WERI-Rb-1 (cell line): ENCODE results near the gene SLC22A23.

Source experiments
- DNase-seq: peaks from one replicate; pipeline ENCODE4 v3.0.0-alpha.2; 2020
- H3K27ac ChIP-seq: fragments of 250-450 bp; sonication (Bioruptor Pico); 2 replicates; pipeline ENCODE4 v1.5.1; 2020; ENCODE audit warnings: mild to moderate bottlenecking, moderate library complexity
- H3K27me3 ChIP-seq: fragments of 250-450 bp; sonication (Bioruptor Pico); 2 replicates; pipeline ENCODE4 v1.5.1; 2021; ENCODE audit warnings: mild to moderate bottlenecking, low read depth, moderate library complexity; ENCODE audit not compliant: insufficient read depth, severe bottlenecking
- H3K36me3 ChIP-seq: fragments of 250-450 bp; sonication (Bioruptor Pico); 2 replicates; pipeline ENCODE4 v1.5.1; 2020; ENCODE audit warnings: mild to moderate bottlenecking, moderate library complexity
- H3K4me3 ChIP-seq: 2 replicates; pipeline ENCODE4 v1.5.1; 2011; ENCODE audit warnings: low read depth, mild to moderate bottlenecking, control low read depth, low read length
- H3K9me3 ChIP-seq: fragments of 250-450 bp; sonication (Bioruptor Pico); 2 replicates; pipeline ENCODE4 v1.5.1; 2021; ENCODE audit warnings: mild to moderate bottlenecking, moderate library complexity; ENCODE audit not compliant: severe bottlenecking
- TF ChIP-seq, protein P1 (sequence below): IDR thresholded peaks from 2 replicates; pipeline ENCODE4 v1.5.1; 2011; ENCODE audit warnings: low read depth, mild to moderate bottlenecking, control low read depth, inconsistent platforms, low read length

Gene SLC22A23

DNA sequence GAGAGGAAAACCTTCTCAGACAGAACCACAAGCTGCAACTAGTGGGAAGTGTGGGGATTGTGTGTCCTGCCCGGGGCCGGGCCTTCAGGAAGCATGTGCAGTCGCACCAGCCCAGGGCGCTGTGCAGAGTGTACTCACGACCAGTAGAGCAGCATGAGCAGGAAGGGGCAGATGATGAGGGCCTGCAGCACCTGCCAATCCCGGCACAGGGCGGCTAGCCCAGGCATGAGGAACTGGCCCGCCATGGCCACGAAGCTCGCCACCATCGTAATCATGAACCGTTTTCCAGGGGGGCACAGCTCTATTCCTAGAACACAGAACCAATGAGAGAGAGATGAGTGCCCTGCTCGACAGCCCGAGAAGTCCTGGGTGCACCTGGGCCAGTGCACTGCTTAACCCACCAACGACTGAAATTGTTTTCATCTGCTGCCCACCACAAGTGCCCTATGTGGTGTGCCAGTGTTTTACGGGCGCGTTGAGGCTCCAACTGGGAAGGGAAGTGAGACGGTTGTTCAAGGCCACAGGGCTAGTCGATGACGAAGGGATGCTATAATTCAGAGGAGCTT is 133.1 kb downstream of the SLC22A23 start:
- no peak for DNase-seq
- peaks cover 2% of the 10 kb centered on the region for H3K9me3 ChIP-seq
- no peaks in the 10 kb centered on the region for H3K27me3 ChIP-seq
- no peak overlapping the region for H3K4me3 ChIP-seq
- no peak overlapping the region for H3K27ac ChIP-seq
- TF ChIP-seq, protein P1, sequence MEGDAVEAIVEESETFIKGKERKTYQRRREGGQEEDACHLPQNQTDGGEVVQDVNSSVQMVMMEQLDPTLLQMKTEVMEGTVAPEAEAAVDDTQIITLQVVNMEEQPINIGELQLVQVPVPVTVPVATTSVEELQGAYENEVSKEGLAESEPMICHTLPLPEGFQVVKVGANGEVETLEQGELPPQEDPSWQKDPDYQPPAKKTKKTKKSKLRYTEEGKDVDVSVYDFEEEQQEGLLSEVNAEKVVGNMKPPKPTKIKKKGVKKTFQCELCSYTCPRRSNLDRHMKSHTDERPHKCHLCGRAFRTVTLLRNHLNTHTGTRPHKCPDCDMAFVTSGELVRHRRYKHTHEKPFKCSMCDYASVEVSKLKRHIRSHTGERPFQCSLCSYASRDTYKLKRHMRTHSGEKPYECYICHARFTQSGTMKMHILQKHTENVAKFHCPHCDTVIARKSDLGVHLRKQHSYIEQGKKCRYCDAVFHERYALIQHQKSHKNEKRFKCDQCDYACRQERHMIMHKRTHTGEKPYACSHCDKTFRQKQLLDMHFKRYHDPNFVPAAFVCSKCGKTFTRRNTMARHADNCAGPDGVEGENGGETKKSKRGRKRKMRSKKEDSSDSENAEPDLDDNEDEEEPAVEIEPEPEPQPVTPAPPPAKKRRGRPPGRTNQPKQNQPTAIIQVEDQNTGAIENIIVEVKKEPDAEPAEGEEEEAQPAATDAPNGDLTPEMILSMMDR: no peak
- peaks cover 28% of the 10 kb centered on the region for H3K36me3 ChIP-seq

DNA sequence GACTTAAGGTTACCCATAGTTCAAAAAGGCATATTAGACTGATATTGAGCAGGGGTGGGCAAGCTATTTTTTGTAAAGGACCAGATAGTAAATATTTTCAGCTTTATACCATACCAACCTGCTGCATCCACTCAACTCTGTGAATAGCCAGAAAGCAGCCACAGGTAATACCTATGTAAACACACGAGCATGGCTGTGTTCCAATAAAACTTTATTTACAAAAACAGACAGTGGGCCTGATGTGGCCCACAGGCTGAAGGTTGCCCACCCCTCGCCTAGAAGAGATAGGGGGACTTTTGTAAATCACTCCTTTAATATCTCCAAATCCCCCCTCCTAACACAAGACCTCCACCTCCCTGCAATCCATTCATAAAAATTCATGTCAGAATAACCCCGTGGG is 133.7 kb downstream of the SLC22A23 start:
- Histone ChIP-seq H3K9me3 (peaks cover 2% of the 10 kb centered on the region), H3K27me3 (no peaks in the 10 kb centered on the region), H3K36me3 (peaks cover 28% of the 10 kb centered on the region), H3K4me3 (no peak overlapping the region), H3K27ac (no peak overlapping the region)
- DNase-seq: no peak
- TF ChIP-seq, protein P1: no peak

DNA sequence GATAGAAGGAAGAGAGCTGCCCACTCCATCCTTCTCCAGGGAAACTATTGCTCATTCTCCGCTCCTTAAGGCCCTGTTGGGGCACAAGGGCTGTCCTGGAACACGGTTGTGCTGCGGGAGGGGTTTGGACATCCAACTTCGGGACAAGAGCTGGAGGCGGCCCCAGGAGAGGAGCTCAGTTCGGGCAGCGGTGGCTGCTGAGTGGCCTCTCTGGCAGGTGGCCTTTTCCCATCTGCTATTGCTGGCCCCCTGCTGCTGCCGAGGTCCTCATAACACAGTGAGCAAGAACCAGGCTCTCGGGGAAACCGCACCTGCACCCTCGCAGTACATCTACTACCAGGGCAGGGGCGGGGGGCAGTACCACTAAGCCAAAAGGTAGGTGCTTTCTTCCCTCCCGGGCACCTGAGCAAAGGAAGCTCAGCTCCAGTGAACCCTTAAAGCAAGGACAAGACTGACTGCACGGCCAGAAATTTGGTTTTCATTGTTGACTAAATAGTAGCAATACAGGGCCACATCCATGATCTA is 134.4 kb downstream of the SLC22A23 start:
- Histone ChIP-seq H3K27ac (no peak overlapping the region; the same call in 1 of the 2 replicates), H3K9me3 (peaks cover 2% of the 10 kb centered on the region), H3K27me3 (no peaks in the 10 kb centered on the region), H3K36me3 (peaks cover 28% of the 10 kb centered on the region), H3K4me3 (no peak overlapping the region)
- TF ChIP-seq, protein P1: no peak
- DNase-seq: no peak

DNA sequence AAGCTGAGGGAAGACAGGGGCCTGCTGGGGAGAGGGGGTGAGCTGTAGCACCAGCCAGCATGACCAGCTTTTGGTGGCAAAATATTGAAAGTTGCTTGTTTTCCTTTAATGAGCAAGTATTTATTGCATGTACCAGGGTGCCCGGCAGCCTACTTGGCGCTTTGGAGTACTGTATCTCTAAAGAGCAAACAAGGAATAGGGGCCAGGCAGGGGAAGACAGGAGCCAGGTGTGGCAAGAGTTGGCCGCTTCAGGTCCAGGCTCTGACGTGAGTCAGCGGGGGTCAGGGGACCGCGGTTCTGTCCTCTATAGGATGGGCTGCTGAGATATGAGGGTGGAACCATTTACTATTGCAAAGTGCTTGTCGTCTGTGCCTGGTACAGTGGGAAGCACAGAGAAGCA is 135.0 kb downstream of the SLC22A23 start:
- Histone ChIP-seq H3K27ac (no peak overlapping the region), H3K27me3 (no peaks in the 10 kb centered on the region), H3K36me3 (peaks cover 28% of the 10 kb centered on the region), H3K4me3 (no peak overlapping the region), H3K9me3 (peaks cover 2% of the 10 kb centered on the region)
- DNase-seq: no peak
- TF ChIP-seq, protein P1: no peak

DNA sequence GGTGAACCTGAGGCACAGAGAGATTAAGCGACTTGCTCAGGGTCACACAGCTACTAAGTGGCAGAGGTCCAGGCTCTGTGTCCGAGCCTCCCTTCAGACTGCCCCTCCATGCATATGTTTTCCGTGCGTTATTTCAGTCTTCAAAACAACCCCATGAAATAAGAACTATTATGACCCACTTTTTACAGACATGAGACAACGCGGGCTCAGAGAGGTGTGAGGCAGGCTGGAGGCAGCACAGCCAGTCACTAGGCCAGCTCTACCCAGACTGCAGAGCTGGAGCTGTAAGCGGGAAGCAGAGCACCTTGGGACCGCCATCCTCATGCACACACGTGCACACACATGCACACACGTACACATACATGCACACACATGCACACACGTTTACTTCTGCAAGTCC is 135.8 kb downstream of the SLC22A23 start:
- TF ChIP-seq, protein P1: no peak
- H3K4me3 ChIP-seq: no peak overlapping the region
- no peak overlapping the region for H3K27ac ChIP-seq
- no peaks in the 10 kb centered on the region for H3K27me3 ChIP-seq
- peaks cover 28% of the 10 kb centered on the region for H3K36me3 ChIP-seq
- H3K9me3 ChIP-seq: peaks cover 2% of the 10 kb centered on the region
- no peak for DNase-seq
